ENCODE data around the gene ATP13A1. TPM values are rescaled to one million over a fixed set of nuclear protein-coding genes. Genes with fewer than 3 reads are reported as not detected.
A peak's percentile ranks its signal among the peaks of the same experiment; 100 is the strongest.

The ATP13A1 gene
- total and polyA plus RNA-seq, 2 of the 8 experiments (the other 6 are each of a cell fraction or from before 2014, with no cell fraction given), result 33.0 to 64.2 TPM

- Histone ChIP-seq H3K18ac (ENCODE audit: extremely low read depth, low read length) (no peak overlapping the region), H3K36me3 (ENCODE audit: control insufficient read depth in 2 of 4, insufficient read depth in 4 of 4, low read length in 3 of 4) (peaks cover 37 to 84% (median 70%) of the 10 kb centered on the region in 4 experiments), H4K5ac (ENCODE audit: insufficient read length, low read depth, low read length) (no peak overlapping the region), H3K79me2 (ENCODE audit: control insufficient read depth in 1 of 2, insufficient read depth in 2 of 2, low read length in 2 of 2) (no peaks in the 10 kb centered on the region), H2BK15ac (ENCODE audit: low read length) (no peak overlapping the region), H3K79me1 (ENCODE audit: low read depth, low read length) (0 out of 2 replicates have a peak, but pooled peaks cover 2% of the 10 kb centered on the region), H2BK20ac (ENCODE audit: low read length) (no peak overlapping the region), H3K27me3 (replicated peaks in 1 of 4; ENCODE audit: control insufficient read depth in 3 of 4, extremely low read depth in 1 of 4, insufficient read depth in 3 of 4, low read length in 3 of 4) (no peaks in the 10 kb centered on the region), H3K4me3 (ENCODE audit: extremely low read depth in 1 of 4, insufficient read depth in 2 of 4, low read depth in 3 of 4, low read length in 4 of 4) (no peak overlapping the region), H2AK5ac (ENCODE audit: low read depth, low read length) (no peak overlapping the region), H2BK120ac (replicated peaks; ENCODE audit: low read depth, low read length) (no peak overlapping the region), H4K20me1 (replicated peaks in 1 of 2; ENCODE audit: control insufficient read depth in 1 of 2, insufficient read depth in 2 of 2, low read length in 2 of 2) (peaks cover 7 to 22% of the 10 kb centered on the region in 2 experiments), H2BK12ac (ENCODE audit: low read depth, low read length) (no peak overlapping the region), H3K4me2 (ENCODE audit: insufficient read depth in 1 of 2, low read depth in 2 of 2, low read length in 2 of 2) (no peak overlapping the region), H3K4ac (replicated peaks; ENCODE audit: insufficient read length, low read depth, low read length) (no peak overlapping the region), H4K91ac (replicated peaks; ENCODE audit: insufficient read length, low read length) (no peak overlapping the region), H3K9ac (replicated peaks in 1 of 4; ENCODE audit: extremely low read depth in 1 of 4, low read depth in 3 of 4, low read length in 3 of 4) (no peak overlapping the region), H3K9me3 (ENCODE audit: insufficient read depth in 2 of 2, low read depth in 1 of 2, low read length in 1 of 2) (no peaks in the 10 kb centered on the region), H2AFZ (ENCODE audit: low read length) (no peak overlapping the region), H3K27ac (ENCODE audit: low read depth, low read length) (no peak overlapping the region), H3K23me2 (ENCODE audit: low read depth, low read length) (no peaks in the 10 kb centered on the region), H3K56ac (replicated peaks; ENCODE audit: insufficient read length, low read depth, low read length) (no peak overlapping the region), H3K14ac (ENCODE audit: insufficient read length) (no peak overlapping the region), H2BK5ac (ENCODE audit: low read depth, low read length) (no peak overlapping the region), H4K8ac (ENCODE audit: extremely low read depth, insufficient read depth, low read length) (peak overlapping the region; percentile 57), H3K23ac (ENCODE audit: insufficient read length) (no peak overlapping the region), H3K4me1 (replicated peaks in 1 of 4; ENCODE audit: control insufficient read depth in 3 of 4, insufficient read depth in 4 of 4, low read length in 3 of 4) (no peaks in the 10 kb centered on the region)
- no peak for FAIRE-seq
- ChIA-PET CTCF (ENCODE audit: partially characterized antibody) (interaction anchor here (0.5 to 5.7 kb wide), 4 partner anchors 66 to 119 kb away, joined by 3 to 38 read pairs (median 4); no protein-coding TSS in a partner anchor), POLR2A (ENCODE audit: partially characterized antibody) (interaction anchor here (0.9 to 3.8 kb wide), 6 partner anchors 10 to 140 kb away, joined by 4 to 20 read pairs (median 4); partner anchors contain the start of gene ZNF101)
- WGBS, 2 experiments (ENCODE audit: extremely low coverage in 1 of 2, insufficient coverage in 1 of 2, insufficient read length in 1 of 2, insufficient replicate concordance in 2 of 2, low coverage in 1 of 2, low lambda C conversion rate in 2 of 2, missing lambda C conversion rate in 1 of 2), result 88% methylated on average over 9 of the region's 9 CpGs; no CpG with 5 or more reads in 1 of the 2 experiments
- no peak for DNase-seq (ENCODE audit: low read depth in 1 of 2, low spot score in 2 of 2)
- TF ChIP-seq RBBP5 (IDR thresholded peaks at IDR 0.05; ENCODE audit: borderline replicate concordance, low read depth, low read length), result no peak
- TF ChIP-seq EP300 (IDR thresholded peaks at IDR 0.05; ENCODE audit: borderline replicate concordance in 1 of 2, low read depth in 2 of 2, low read length in 2 of 2), result no peak
- no peak for TF ChIP-seq MAFK (IDR thresholded peaks at IDR 0.05; ENCODE audit: low read depth, low read length)
- TF ChIP-seq NANOG (IDR thresholded peaks at IDR 0.05; ENCODE audit: insufficient read depth, low read depth, low read length, poor library complexity, severe bottlenecking), result no peak
- TF ChIP-seq CHD1 (IDR thresholded peaks at IDR 0.05; ENCODE audit: low read depth, low read length), result no peak
- TF ChIP-seq HDAC6 (IDR thresholded peaks at IDR 0.05; ENCODE audit: low read depth, low read length), result no peak
- TF ChIP-seq BRCA1 (IDR thresholded peaks at IDR 0.05; ENCODE audit: low read depth, low read length), result no peak
- no peak for TF ChIP-seq KDM4A (IDR thresholded peaks at IDR 0.05; ENCODE audit: low read depth, low read length, severe bottlenecking)
- no peak for TF ChIP-seq TAF1 (IDR thresholded peaks at IDR 0.05; ENCODE audit: low read depth, low read length)
- no peak for TF ChIP-seq BCL11A (IDR thresholded peaks at IDR 0.05; ENCODE audit: low read depth in 2 of 2, low read length in 2 of 2)
- TF ChIP-seq POU5F1 (IDR thresholded peaks at IDR 0.05; ENCODE audit: low read depth, low read length), result no peak
- no peak for TF ChIP-seq POLR2A (IDR thresholded peaks at IDR 0.05; ENCODE audit: control extremely low read depth in 1 of 2, low read depth in 2 of 2, low read length in 2 of 2)
- no peak for TF ChIP-seq BACH1 (IDR thresholded peaks at IDR 0.05; ENCODE audit: low read length)
- no peak for TF ChIP-seq CBX5 (IDR thresholded peaks at IDR 0.05; ENCODE audit: low read depth, low read length)
Observed at GRCh38 chr19:19650331-19650730, 13.1 kb downstream of the ATP13A1 start.
